ENCODE results near the gene CD248.

CD248 gene

DNA sequence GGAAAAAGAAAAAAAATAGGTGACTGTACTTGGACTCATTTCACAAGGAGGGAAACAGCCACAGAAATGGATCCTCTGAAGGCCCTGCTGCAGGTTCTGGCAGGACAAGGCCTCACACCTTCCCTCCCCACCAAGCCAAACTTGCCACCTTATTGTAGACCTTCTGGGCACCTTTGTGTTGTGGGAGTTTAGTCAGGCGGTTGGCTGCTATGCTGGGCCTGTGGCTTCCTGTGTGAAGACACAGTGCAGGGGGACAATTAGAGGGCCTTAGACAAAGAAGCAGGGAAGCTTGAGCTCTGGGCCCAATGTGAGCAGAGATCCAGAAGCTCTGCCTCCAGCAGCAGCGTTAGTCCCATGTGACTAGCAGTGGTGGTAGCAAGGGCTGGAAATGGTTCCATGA, 44.2 kb downstream of the CD248 start:
- no peak for FAIRE-seq

DNA sequence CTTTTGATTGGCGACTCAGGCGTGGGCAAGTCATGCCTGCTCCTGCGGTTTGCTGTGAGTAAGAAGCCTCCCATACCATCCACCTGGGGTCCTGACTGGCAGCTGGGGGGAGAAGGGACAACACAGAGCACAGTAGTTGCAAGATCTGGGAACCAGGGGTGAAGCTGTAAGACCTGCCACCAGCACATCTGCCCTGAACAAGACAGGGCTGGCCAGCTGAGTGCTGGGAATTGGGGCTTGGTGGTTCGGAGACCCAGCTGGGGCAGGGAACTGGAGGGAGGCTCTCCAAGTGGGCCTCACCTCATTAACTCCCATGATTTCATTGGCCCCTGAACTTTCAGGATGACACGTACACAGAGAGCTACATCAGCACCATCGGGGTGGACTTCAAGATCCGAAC, 45.0 kb downstream of the CD248 start:
- FAIRE-seq, result no peak

DNA sequence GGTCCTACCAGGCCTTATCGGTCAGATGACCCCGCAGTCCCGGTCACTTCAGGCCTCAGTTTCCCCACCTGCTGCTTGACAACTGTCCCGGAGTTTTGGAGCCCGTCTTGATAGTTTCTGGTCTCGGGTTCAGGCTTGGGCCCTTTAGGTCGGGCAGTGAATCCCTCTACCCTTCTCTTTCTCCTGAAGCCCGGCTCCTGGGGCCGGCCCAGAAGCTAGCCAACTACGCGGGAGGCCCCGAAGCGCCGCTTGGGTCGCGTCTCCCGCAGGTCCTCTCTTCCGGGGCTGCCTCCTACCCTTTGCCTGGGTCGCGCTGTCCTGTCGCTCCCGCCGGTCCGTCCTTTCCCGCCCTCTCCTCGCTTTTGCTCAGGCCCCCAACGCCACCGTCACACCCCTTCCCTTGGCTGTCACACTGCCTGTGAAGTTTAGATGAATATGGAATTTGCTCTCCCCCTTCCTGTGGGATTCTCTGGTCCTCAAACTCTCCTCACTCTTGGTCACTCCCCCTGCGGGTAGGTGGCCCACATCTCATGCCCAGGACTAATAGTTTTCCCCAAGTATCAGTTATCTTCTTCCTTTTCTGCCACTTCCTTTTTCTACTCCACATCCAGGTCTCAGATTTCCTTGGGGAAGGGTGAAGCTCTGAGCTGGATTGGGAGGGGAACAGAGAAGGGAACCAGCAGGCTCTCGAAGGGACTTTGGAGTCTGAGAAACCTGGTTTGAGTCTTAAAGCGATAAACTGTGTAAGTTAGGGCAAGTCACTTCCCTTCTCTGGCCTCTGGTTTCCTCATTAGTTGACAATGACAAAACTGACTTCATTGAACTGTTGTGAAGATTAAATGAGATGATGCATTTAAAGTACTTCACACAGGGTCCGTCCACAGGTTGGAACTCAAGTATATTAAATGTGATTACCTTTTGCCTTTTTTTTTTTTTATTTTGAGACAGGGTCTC, 47.6 kb downstream of the CD248 start:
- FAIRE-seq, result no peak

DNA sequence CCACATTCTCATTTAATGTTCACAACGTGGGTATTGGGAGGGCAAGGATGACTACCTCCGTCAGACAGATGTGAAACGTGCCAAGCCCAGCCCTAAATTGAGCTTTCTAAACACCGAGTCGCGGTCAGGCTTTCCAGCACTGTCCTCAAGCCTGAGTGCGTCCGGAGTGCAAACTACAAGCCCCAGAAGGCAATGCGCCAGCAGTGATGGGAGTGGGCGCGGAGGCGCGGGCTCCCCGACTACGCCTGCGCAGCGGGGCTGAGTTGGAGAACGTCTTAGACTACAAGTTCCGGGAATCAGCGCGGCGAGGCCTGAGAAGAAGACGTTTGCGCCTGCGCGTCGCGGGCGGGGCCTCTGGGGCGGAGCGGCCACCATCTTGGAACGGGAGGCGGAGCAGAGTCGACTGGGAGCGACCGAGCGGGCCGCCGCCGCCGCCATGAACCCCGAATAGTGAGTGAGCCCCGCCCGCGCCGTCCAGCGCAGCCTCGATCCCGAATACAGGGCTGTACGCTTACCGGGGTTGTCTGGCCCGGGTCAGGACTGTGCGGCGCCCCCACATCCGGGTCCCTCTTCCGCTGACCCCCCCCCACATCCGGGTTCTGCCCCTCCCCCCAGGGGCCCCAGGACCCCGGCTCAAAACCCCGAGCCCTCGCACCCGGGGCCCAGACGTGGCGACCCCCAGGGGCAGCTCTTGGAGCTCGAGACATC, 48.4 kb downstream of the CD248 start, which contains the start of gene RAB1B:
Gene RAB1B (plus strand): TSS at position 396 of the 708 bp plus-strand sequence. CDS start 41 bp downstream, at position 437.
- peak; percentile 98 for FAIRE-seq

DNA sequence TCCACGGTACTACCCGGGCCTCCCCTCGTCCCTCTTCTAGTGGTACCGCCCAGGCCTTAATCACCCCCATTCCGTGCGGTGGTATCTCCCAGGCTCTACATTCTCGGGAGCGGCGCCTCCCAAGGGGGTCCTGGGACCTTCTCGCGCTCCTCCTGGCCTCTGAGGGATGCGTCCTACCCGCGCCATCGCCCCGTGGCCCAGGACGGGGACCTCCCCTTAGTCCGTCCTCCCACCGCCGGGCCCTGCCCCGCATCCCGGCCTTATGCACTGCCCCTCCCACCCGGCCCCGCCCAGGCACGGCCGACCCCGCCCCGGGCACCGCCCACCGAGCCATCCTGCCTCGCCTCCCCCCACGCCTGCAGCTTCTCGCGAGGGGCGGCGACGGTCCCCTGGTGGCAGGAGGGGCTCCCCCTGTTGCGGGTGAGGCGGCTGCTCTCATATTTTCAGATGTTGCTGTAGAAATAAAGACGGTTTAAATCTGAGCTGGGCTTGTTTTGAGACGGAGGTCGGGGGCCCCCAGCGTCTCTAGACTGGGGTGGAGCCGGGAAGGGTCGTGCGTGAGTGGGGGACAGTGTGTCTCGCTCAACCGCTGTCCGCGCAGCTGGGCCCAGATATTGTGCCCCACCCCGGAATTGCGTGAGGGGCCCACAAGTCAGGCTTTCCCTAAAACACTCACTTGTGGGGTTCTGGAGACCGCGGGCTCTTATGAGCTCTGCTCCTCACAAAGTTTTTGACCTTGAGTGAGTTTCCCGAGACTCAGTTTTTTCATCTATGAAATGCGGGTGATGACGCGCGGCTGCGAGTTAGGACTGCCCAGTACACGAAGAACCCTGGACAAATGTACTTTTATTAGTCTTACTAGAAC, 49.2 kb downstream of the CD248 start:
- FAIRE-seq, result no peak

DNA sequence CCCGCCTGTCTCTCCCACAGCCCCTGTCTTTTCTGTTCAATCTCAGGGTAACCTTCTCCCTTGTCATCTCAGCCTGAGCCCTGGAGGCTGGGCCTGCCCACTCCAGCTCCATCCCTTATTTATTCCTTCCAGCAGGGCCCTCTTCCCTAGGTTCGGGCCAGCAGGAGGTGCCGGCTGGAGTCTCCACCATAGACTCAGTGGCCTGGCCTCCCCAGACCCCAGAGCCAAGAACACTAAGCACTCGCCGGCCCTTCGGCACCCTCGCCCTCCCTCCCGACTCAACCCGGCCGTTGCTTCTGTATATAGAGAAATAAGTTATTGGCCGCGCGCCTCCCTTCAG, 49.8 kb downstream of the CD248 start:
- no peak for FAIRE-seq

DNA sequence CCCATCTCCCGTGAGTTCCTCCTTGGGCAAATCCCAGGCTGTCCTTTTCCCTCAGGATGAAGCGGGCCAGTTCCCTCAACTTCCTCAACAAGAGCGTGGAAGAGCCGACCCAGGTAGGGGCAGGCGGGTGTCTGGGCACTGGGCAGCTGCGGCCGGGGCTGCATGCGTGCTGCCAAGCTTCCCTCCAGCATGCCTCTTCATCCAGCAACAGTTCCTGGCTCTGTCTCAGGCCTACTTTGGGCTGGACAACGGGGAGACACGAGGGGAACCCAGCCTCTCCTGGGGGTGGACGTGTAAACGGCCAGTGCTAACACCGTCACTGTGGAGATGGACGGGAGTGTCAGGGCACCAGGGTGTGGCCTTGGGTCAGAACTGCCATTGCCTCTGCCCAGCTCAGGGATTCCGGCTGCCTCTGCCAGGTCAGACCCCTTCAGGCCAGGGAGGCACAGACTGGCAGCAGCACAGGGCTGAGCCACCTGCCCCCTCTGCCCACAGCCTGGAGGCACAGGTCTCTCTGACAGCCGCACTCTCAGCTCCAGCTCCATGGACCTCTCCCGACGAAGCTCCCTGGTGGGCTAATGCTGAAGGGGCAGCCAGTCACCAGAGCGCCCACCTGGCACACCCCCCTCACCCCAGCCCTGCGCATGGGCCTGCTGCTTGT, 50.3 kb downstream of the CD248 start:
- no peak for FAIRE-seq

DNA sequence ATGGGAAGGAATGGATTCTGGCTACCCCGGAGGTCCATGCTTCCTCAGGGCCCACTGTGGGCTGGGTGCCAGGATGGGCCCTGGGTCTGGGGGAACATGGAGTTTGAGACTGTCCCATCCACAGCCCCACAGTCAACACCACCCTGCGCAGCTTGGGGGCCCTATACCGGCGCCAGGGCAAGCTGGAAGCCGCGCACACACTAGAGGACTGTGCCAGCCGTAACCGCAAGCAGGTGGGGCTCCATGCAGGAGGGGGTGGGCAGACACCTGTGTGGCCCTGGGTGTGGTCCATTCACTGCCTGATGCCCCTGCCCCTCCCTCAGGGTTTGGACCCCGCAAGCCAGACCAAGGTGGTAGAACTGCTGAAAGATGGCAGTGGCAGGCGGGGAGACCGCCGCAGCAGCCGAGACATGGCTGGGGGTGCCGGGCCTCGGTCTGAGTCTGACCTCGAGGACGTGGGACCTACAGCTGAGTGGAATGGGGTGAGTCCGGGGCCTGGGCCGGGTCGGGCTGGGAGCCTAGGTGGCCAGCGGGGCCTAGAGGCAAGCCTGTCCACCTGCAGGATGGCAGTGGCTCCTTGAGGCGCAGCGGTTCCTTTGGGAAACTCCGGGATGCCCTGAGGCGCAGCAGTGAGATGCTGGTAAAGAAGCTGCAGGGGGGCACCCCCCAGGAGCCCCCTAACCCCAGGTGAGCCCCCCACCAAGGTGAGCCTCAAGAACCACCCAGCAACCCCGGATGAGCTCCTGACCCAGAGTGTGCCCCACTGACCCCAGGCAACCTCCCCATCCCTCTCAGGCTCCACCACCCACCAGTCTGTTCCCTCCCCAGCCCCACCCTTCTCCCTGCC, 51.1 kb downstream of the CD248 start:
- no peak for FAIRE-seq

DNA sequence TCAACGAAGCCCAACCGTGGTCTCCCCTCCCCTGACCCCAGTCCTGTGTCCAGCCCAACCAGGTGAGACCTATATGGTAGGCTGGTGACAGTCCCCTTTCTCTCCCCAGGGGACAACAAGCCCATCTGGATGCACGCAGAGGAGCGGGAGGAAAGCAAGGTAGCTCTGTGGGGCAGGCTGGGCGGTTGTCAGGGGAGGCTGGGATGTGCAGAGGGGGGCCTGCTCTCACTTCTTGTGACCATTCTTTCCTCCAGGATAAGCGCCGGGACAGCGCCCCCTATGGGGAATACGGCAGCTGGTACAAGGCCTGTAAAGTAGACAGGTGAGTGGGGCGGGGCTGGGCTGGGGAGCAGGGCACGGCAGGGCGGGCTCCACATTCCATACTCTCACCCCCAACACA, 51.9 kb downstream of the CD248 start:
- FAIRE-seq, result no peak
